Neutrophil (primary cell): Measurements from ENCODE around the gene ZNF423.

Experiments
- H3K27ac ChIP-seq: fragments of 200-600 bp; sonication (generic); 2 replicates; pipeline ENCODE4 v1.5.1; 2016; ENCODE audit warnings: mild to moderate bottlenecking, moderate library complexity
- H3K27me3 ChIP-seq: fragments of 200-600 bp; sonication (generic); 2 replicates; pipeline ENCODE4 v1.6.0; 2016; ENCODE audit warnings: mild to moderate bottlenecking
- H3K36me3 ChIP-seq: fragments of 200-600 bp; sonication (generic); 2 replicates; pipeline ENCODE4 v1.5.1; 2017
- H3K4me1 ChIP-seq, 2 experiments: fragments of 200-600 bp in 1 of 2; sonication (generic) in 1 of 2; 1 replicate in 1 of 2; 2 replicates in 1 of 2; pipeline versions ENCODE4 v1.5.1 to v1.6.1; 2013 to 2016; ENCODE audit warnings: low read depth in 1 of 2, low read length in 1 of 2, mild to moderate bottlenecking in 1 of 2, moderate library complexity in 1 of 2; ENCODE audit not compliant: control insufficient read depth in 1 of 2, insufficient read depth in 1 of 2
- H3K4me3 ChIP-seq, 2 experiments: fragments of 200-600 bp in 1 of 2; sonication (generic) in 1 of 2; 1 replicate in 1 of 2; 2 replicates in 1 of 2; pipeline ENCODE4 v1.5.1; 2013 to 2016; ENCODE audit warnings: low read depth in 1 of 2, low read length in 1 of 2, mild to moderate bottlenecking in 1 of 2, moderate library complexity in 1 of 2
- H3K9me3 ChIP-seq: fragments of 200-600 bp; sonication (generic); 2 replicates; pipeline ENCODE4 v1.5.1; 2016
- CTCF ChIP-seq: fragments of 200-600 bp; sonication (generic); IDR thresholded peaks from 2 replicates; pipeline ENCODE4 v1.5.1; 2016; ENCODE audit warnings: antibody characterized with exemption

ZNF423 gene

GRCh38 chr16:49867234-49867633, 11.3 kb upstream of the ZNF423 start:
- no peak for TF ChIP-seq CTCF
- H3K27me3 ChIP-seq: peaks cover 62% of the 10 kb centered on the region
- no peaks in the 10 kb centered on the region for H3K36me3 ChIP-seq
- no peak overlapping the region for H3K27ac ChIP-seq
- no peaks in the 10 kb centered on the region for H3K4me1 ChIP-seq
- H3K9me3 ChIP-seq: no peaks in the 10 kb centered on the region
- no peak overlapping the region for H3K4me3 ChIP-seq

DNA sequence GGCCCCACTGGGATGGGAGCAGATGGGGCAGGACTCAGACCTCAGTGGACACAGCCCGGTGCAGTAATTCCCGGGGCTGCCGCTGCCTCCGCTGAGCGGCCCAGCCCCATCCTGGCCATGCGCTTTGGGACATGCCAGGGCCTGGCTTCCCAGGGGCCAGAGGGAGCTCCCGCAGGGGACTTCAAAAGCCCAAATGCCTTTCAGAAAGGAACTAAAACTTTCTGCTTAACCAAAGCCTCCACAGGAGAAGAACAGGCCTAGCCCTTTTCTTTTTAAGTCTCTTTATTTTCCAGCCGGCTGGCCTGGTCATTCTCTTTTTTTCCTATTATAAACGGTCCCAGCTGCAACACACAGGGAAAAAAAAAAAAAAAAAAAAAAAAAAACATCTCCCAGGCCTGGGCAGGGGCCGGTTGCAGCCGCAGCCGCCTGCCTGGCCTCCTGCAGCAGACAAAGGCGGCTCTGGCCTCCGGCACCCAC, 10.7 kb upstream of the ZNF423 start:
- Histone ChIP-seq H3K27me3 (peaks cover 62% of the 10 kb centered on the region), H3K4me1 (no peaks in the 10 kb centered on the region), H3K27ac (no peak overlapping the region), H3K36me3 (no peaks in the 10 kb centered on the region), H3K9me3 (no peaks in the 10 kb centered on the region), H3K4me3 (no peak overlapping the region)
- no peak for TF ChIP-seq CTCF

GRCh38 chr16:49862694-49863093, 6.8 kb upstream of the ZNF423 start:
- Histone ChIP-seq H3K9me3 (peaks cover 3% of the 10 kb centered on the region), H3K4me1 (peaks cover 3 to 14% of the 10 kb centered on the region in 2 experiments), H3K36me3 (no peaks in the 10 kb centered on the region), H3K27me3 (peaks cover 73% of the 10 kb centered on the region), H3K27ac (no peak overlapping the region), H3K4me3 (no peak overlapping the region)
- TF ChIP-seq CTCF: no peak

GRCh38 chr16:49861299-49861698, 5.4 kb upstream of the ZNF423 start:
- H3K9me3 ChIP-seq: peaks cover 3% of the 10 kb centered on the region
- no peak overlapping the region for H3K27ac ChIP-seq
- TF ChIP-seq CTCF: no peak
- peaks cover 85% of the 10 kb centered on the region for H3K27me3 ChIP-seq
- no peaks in the 10 kb centered on the region for H3K36me3 ChIP-seq
- no peak overlapping the region for H3K4me3 ChIP-seq
- peaks cover 9 to 25% of the 10 kb centered on the region in 2 experiments for H3K4me1 ChIP-seq

- Histone ChIP-seq H3K4me3 (no peak overlapping the region), H3K36me3 (no peaks in the 10 kb centered on the region), H3K4me1 (peaks cover 11 to 30% of the 10 kb centered on the region in 2 experiments), H3K9me3 (peaks cover 3% of the 10 kb centered on the region), H3K27ac (no peak overlapping the region), H3K27me3 (peaks cover 92% of the 10 kb centered on the region)
- TF ChIP-seq CTCF: no peak
Observed at GRCh38 chr16:49860593-49860992, 4.7 kb upstream of the ZNF423 start.
